IMR-90 (cell line): ENCODE measurements around the gene SLC4A7. TPM values are rescaled to one million over a fixed set of nuclear protein-coding genes. Genes with fewer than 3 reads are reported as not detected.
"Not testable (repeated sequence)": the region's sequence is repeated elsewhere in the genome, so short reads cannot be mapped to it uniquely, and the experiment has no call there.

ENCODE experiments used
- ATAC-seq: fragments of 200-7000 bp; cut with Tn5 transposase; 2 replicates; pipeline ENCODE4 v1.9.1; 2020; ENCODE audit warnings: low read depth, mild to moderate bottlenecking, moderate library complexity
- BruUV-seq: library from RNA; stranded (reverse); fragments of 400-500 nt; replicated peaks from 2 replicates; lab custom pipeline; 2021; lab: Mats Ljungman, UMichigan
- CTCF ChIA-PET: fragments of 300-600 bp; formaldehyde crosslinking; extraction: SDS; loops from one replicate; lab custom pipeline; 2021; ENCODE audit warnings: antibody characterized with exemption; lab: Yijun Ruan, JAX
- POLR2A ChIA-PET: fragments of 300-600 bp; sonication (Branson Sonifier 250); formaldehyde crosslinking; loops from one replicate; lab custom pipeline; 2022; ENCODE audit warnings: antibody characterized with exemption; ENCODE audit not compliant: unreplicated experiment; lab: Charles Lee
- DNase-seq: peaks from one replicate; pipeline ENCODE4 v3.0.0; 2013
- H2AFZ ChIP-seq: replicated peaks from 2 replicates; pipeline ENCODE3; 2013; ENCODE audit warnings: low read length, mild to moderate bottlenecking; ENCODE audit not compliant: poor library complexity
- H2AK5ac ChIP-seq: 2 replicates; pipeline ENCODE4 v1.6.1; 2013; ENCODE audit warnings: low read depth, low read length, inconsistent platforms
- H2AK9ac ChIP-seq: replicated peaks from 2 replicates; pipeline ENCODE3; 2013; ENCODE audit warnings: mild to moderate bottlenecking, low read depth, low read length, moderate library complexity; ENCODE audit not compliant: poor library complexity
- H2BK120ac ChIP-seq: 2 replicates; pipeline ENCODE4 v1.6.1; 2013; ENCODE audit warnings: low read depth, low read length, inconsistent platforms
- H2BK15ac ChIP-seq: 3 replicates; pipeline ENCODE4 v1.6.1; 2013; ENCODE audit warnings: low read depth, low read length, inconsistent platforms
- H2BK20ac ChIP-seq: 2 replicates; pipeline ENCODE4 v1.6.1; 2013; ENCODE audit warnings: low read depth, mild to moderate bottlenecking, inconsistent platforms, low read length, moderate library complexity
- H2BK5ac ChIP-seq: 2 replicates; pipeline ENCODE4 v1.6.1; 2013; ENCODE audit warnings: mild to moderate bottlenecking, low read depth, low read length, inconsistent platforms; ENCODE audit not compliant: poor library complexity, severe bottlenecking
- H3K14ac ChIP-seq: replicated peaks from 2 replicates; pipeline ENCODE4 v1.6.1; 2013; ENCODE audit warnings: low read depth, low read length, inconsistent platforms
- H3K18ac ChIP-seq: 2 replicates; pipeline ENCODE4 v1.6.1; 2013; ENCODE audit warnings: low read depth, low read length, control low read depth
- H3K23ac ChIP-seq: 2 replicates; pipeline ENCODE4 v1.6.1; 2013; ENCODE audit warnings: low read depth, low read length, inconsistent platforms
- H3K27ac ChIP-seq: 2 replicates; pipeline ENCODE4 v1.5.1; 2013; ENCODE audit warnings: mild to moderate bottlenecking, control low read depth, low read length; ENCODE audit not compliant: insufficient read depth
- H3K27me3 ChIP-seq: 2 replicates; pipeline ENCODE4 v1.6.1; 2013; ENCODE audit warnings: low read length; ENCODE audit not compliant: control insufficient read depth, insufficient read depth
- H3K36me3 ChIP-seq: 2 replicates; pipeline ENCODE4 v1.6.1; 2013; ENCODE audit warnings: low read length, mixed read lengths; ENCODE audit not compliant: control insufficient read depth, insufficient read depth
- H3K4ac ChIP-seq: 2 replicates; pipeline ENCODE4 v1.6.1; 2013; ENCODE audit warnings: low read depth, low read length, inconsistent platforms
- H3K4me1 ChIP-seq: 2 replicates; pipeline ENCODE4 v1.6.1; 2013; ENCODE audit warnings: low read length, mixed read lengths; ENCODE audit not compliant: control insufficient read depth, insufficient read depth
- H3K4me2 ChIP-seq: 2 replicates; pipeline ENCODE4 v1.6.1; 2013; ENCODE audit warnings: low read depth, mild to moderate bottlenecking, control low read depth, low read length, moderate library complexity
- H3K4me3 ChIP-seq: 2 replicates; pipeline ENCODE4 v1.5.1; 2013; ENCODE audit warnings: low read depth, mild to moderate bottlenecking, control low read depth, low read length, moderate library complexity; ENCODE audit not compliant: insufficient read depth
- H3K56ac ChIP-seq: 2 replicates; pipeline ENCODE4 v1.6.1; 2013; ENCODE audit warnings: low read length, inconsistent platforms; ENCODE audit not compliant: insufficient read depth; ENCODE audit errors: extremely low read depth
- H3K79me1 ChIP-seq, 2 experiments: 2 replicates each; pipeline ENCODE4 v1.6.1; 2013; ENCODE audit warnings: low read length in 2 of 2, inconsistent platforms in 1 of 2, low read depth in 1 of 2
- H3K9ac ChIP-seq: 2 replicates; pipeline ENCODE4 v1.6.1; 2013; ENCODE audit warnings: low read depth, low read length, control low read depth
- H3K9me1 ChIP-seq: 2 replicates; pipeline ENCODE4 v1.6.1; 2013; ENCODE audit warnings: low read length, inconsistent platforms; ENCODE audit not compliant: insufficient read depth
- H3K9me3 ChIP-seq: 2 replicates; pipeline ENCODE4 v1.6.1; 2013; ENCODE audit warnings: low read length; ENCODE audit not compliant: control insufficient read depth, insufficient read depth
- H4K20me1 ChIP-seq: 2 replicates; pipeline ENCODE4 v1.6.1; 2013; ENCODE audit warnings: low read length, inconsistent platforms; ENCODE audit not compliant: insufficient read depth
- H4K5ac ChIP-seq: 2 replicates; pipeline ENCODE4 v1.6.1; 2013; ENCODE audit warnings: mild to moderate bottlenecking, low read depth, low read length, control low read depth
- H4K8ac ChIP-seq, 2 experiments: 2 replicates each; pipeline ENCODE4 v1.6.1; 2013; ENCODE audit warnings: low read depth in 2 of 2, low read length in 2 of 2, control low read depth in 1 of 2, inconsistent platforms in 1 of 2
- H4K91ac ChIP-seq: 2 replicates; pipeline ENCODE4 v1.6.1; 2013; ENCODE audit warnings: low read depth, low read length, inconsistent platforms; ENCODE audit not compliant: insufficient read depth
- WGBS, 2 experiments: methylation state at CpG; one replicate each; pipeline versions ENCODE4 v1.1.5 to v1.1.7; 2013; ENCODE audit warnings: missing lambda C conversion rate in 2 of 2; ENCODE audit not compliant: insufficient read length in 1 of 2; ENCODE audit errors: extremely low coverage in 2 of 2; 5-methylcytosine and 5-hydroxymethylcytosine counted together
- dilution Hi-C: fragments of 300-500 bp; cut with HindIII; formaldehyde crosslinking; loops from one replicate; pipeline ENCODE4 v1.14.3; 2018; ENCODE audit warnings: low sequenced_read_pairs; ENCODE audit not compliant: unreplicated experiment
- in situ Hi-C: fragments of 300-500 bp; cut with MboI; formaldehyde crosslinking; loops from 3 replicates; pipeline ENCODE4 v1.14.3; 2019; ENCODE audit warnings: low sequenced_read_pairs, inconsistent platforms, mixed read lengths
- intact Hi-C: fragments of 100-400 bp; cut with micrococcal nuclease; formaldehyde crosslinking; loops from 2 replicates; pipeline ENCODE4 v1.10.0; 2022
- polyA plus RNA-seq, 3 experiments: library from polyadenylated mRNA; depleted of rRNA; stranded (reverse); fragments of >200 nt; gene quantifications; 2 replicates each; pipeline ENCODE4 v1.2.3, GENCODE V29; 2012; ENCODE audit warnings: low replicate concordance in 1 of 3
- total RNA-seq: library from RNA; depleted of rRNA; stranded (reverse); fragments of >200 nt; gene quantifications from 2 replicates; pipeline ENCODE4 v1.2.3, GENCODE V29; 2012

The SLC4A7 gene
- total and polyA plus RNA-seq, 2 of the 4 experiments (the other 2 are of a cell fraction) = 17.7 to 50.4 TPM

- in situ Hi-C loops, H2BK15ac ChIP-seq, H2AFZ ChIP-seq, H3K9me3 ChIP-seq, intact Hi-C loops, H4K5ac ChIP-seq, BruUV-seq, H2AK5ac ChIP-seq, H2BK20ac ChIP-seq, CTCF ChIA-PET, ATAC-seq, H2AK9ac ChIP-seq, H3K9ac ChIP-seq, H3K4me3 ChIP-seq, H2BK5ac ChIP-seq, H3K4ac ChIP-seq, DNase-seq, H4K8ac ChIP-seq, H4K20me1 ChIP-seq, H3K4me1 ChIP-seq, POLR2A ChIA-PET, H3K27me3 ChIP-seq, H3K14ac ChIP-seq, H3K9me1 ChIP-seq, H3K18ac ChIP-seq, dilution Hi-C loops, H3K23ac ChIP-seq, H2BK120ac ChIP-seq, H4K91ac ChIP-seq, H3K56ac ChIP-seq, H3K4me2 ChIP-seq, H3K27ac ChIP-seq: not testable (repeated sequence)
- Histone ChIP-seq H3K36me3 (peaks cover 21% of the 10 kb centered on the region), H3K79me1 (peaks cover 13 to 19% of the 10 kb centered on the region in 2 experiments)
- 89% methylated on average over 3 of the region's 13 CpGs; no CpG with 5 or more reads in 1 of the 2 experiments for WGBS, 2 experiments
Observed at GRCh38 chr3:27442995-27443394, 41.2 kb downstream of the SLC4A7 start.

DNA sequence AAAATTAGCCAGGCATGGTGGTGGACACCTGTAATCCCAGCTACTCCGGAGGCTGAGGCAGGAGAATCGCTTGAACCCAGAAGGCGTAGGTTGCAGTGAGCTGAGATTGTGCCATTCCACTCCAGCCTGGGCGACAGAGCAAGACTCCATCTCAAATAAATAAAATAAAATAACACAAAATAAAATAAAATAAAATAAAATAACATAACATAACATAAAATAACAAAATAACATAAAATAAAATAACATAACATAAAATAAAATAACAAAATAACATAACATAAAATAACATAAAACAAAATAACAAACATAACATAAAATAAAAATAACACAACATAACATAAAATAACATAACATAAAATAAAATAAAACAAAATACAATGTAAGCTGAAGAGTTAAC, 45.8 kb downstream of the SLC4A7 start:
- H4K8ac ChIP-seq, H2BK5ac ChIP-seq, H3K9me1 ChIP-seq, H3K4me3 ChIP-seq, H3K23ac ChIP-seq, H2AK9ac ChIP-seq, H3K56ac ChIP-seq, H2AFZ ChIP-seq, H3K4me2 ChIP-seq, H4K5ac ChIP-seq, intact Hi-C loops, H3K4me1 ChIP-seq, DNase-seq, H3K4ac ChIP-seq, in situ Hi-C loops, H3K9me3 ChIP-seq, H2AK5ac ChIP-seq, H4K91ac ChIP-seq, H4K20me1 ChIP-seq, H3K14ac ChIP-seq, dilution Hi-C loops, H2BK15ac ChIP-seq, H3K9ac ChIP-seq, H3K27me3 ChIP-seq, H2BK20ac ChIP-seq, ATAC-seq, BruUV-seq, H3K18ac ChIP-seq, H2BK120ac ChIP-seq, H3K27ac ChIP-seq: not testable (repeated sequence)
- WGBS, 2 experiments = no CpG with 5 or more reads among the region's 4 CpGs
- Histone ChIP-seq H3K79me1 (peaks cover 17 to 28% of the 10 kb centered on the region in 2 experiments; a peak in 3 of 4 replicates), H3K36me3 (peaks cover 27% of the 10 kb centered on the region)
- ChIA-PET POLR2A (interaction anchor here (0.6 kb wide), 1 partner anchor 229 kb away, joined by 3 read pairs; no protein-coding TSS in a partner anchor), CTCF (interaction anchor here (0.7 kb wide), 1 partner anchor 11 kb away, joined by 3 read pairs; no protein-coding TSS in a partner anchor)
